Stomach (tissue), 9 donors: Measurements from ENCODE around the gene IL20. TPM values are rescaled to one million over a fixed set of nuclear protein-coding genes. Genes with fewer than 3 reads are reported as not detected.

Source experiments
- DNase-seq, 2 donors: peaks; one replicate each; pipeline versions ENCODE4 v3.0.0 to v3.0.0-alpha.2; 2013 to 2019
- H3K27ac ChIP-seq, 5 donors: fragments of 200-600 bp in 4 of 5; sonication (generic) in 4 of 5; one replicate each; pipeline ENCODE4 v1.5.1; 2013 to 2019; ENCODE audit warnings: mild to moderate bottlenecking in 1 of 5, moderate library complexity in 1 of 5
- H3K27me3 ChIP-seq, 3 donors: fragments of 200-600 bp; sonication (generic); one replicate each; pipeline ENCODE4 v1.5.1; 2017 to 2019; ENCODE audit warnings: mixed run types in 1 of 3
- H3K36me3 ChIP-seq, 4 donors: fragments of 200-600 bp; sonication (generic); 1 replicate in 3 of 4; 2 replicates in 1 of 4; pipeline ENCODE4 v1.5.1; 2016 to 2019
- H3K4me1 ChIP-seq, 4 donors: fragments of 200-600 bp; sonication (generic); one replicate each; pipeline ENCODE4 v1.5.1; 2016 to 2019
- H3K4me3 ChIP-seq, 4 donors: fragments of 200-600 bp; sonication (generic) in 3 of 4; one replicate each; pipeline ENCODE4 v1.5.1; 2016 to 2019; ENCODE audit warnings: mild to moderate bottlenecking in 1 of 4
- H3K9me3 ChIP-seq, 4 donors: fragments of 200-600 bp; sonication (generic); one replicate each; pipeline ENCODE4 v1.5.1; 2016 to 2019
- CTCF ChIP-seq, 7 experiments: fragments of 450-650 bp in 4 of 7; fragments of 200-600 bp in 3 of 7; sonication (generic) in 3 of 7; IDR thresholded peaks; one replicate each; pipeline ENCODE4 v1.5.1; 2016 to 2019; ENCODE audit warnings: antibody characterized with exemption in 7 of 7, control low read depth in 2 of 7, mild to moderate bottlenecking in 1 of 7
- EP300 ChIP-seq: sonication (generic); formaldehyde crosslinking; IDR thresholded peaks from one replicate; pipeline ENCODE4 v1.6.1; 2017; ENCODE audit warnings: antibody characterized with exemption
- POLR2A ChIP-seq, 4 donors: fragments of 450-650 bp; IDR thresholded peaks; one replicate each; pipeline ENCODE4 v1.6.1; 2016; ENCODE audit warnings: antibody characterized with exemption in 4 of 4, control low read depth in 2 of 4, mild to moderate bottlenecking in 1 of 4, moderate library complexity in 1 of 4
- POLR2AphosphoS5 ChIP-seq, 3 donors: sonication (generic); formaldehyde crosslinking; IDR thresholded peaks; one replicate each; pipeline ENCODE4 v1.6.1; 2016; ENCODE audit warnings: antibody characterized with exemption in 3 of 3
- WGBS, 5 donors: extraction: QIAGEN DNeasy Blood & Tissue Kit in 3 of 5; methylation state at CpG; one replicate each; pipeline versions ENCODE4 v1.1.5 to v1.1.7; 2013 to 2018; 5-methylcytosine and 5-hydroxymethylcytosine counted together
- intact Hi-C: fragments of 100-400 bp; cut with DNase I; formaldehyde crosslinking; loops from one replicate; pipeline ENCODE4 v1.15.1; 2023; ENCODE audit warnings: low total_unique reads
- polyA plus RNA-seq, 3 donors: library from polyadenylated mRNA; stranded (reverse); fragments of 200-250 nt; gene quantifications; one replicate each; pipeline ENCODE4 v1.2.3, GENCODE V29; 2013
- total RNA-seq, 5 donors: library from RNA; depleted of rRNA; stranded (reverse); fragments of >200 nt; gene quantifications; one replicate each; pipeline versions ENCODE4 v1.1.0 to v1.2.3, GENCODE V29; 2014 to 2016
- donor health status: healthy with polysubstance abuse.
- donor health status: Bipolar disorder and iron deficiency.
- donor health status: healthy.

Gene IL20
- total and polyA plus RNA-seq, 8 donors: 0.13 TPM; not detected in 7

GRCh38 chr1:206908038-206908437 lies 42.6 kb downstream of the IL20 start:
- Histone ChIP-seq H3K27ac (no peak overlapping the region), H3K4me1 (peaks cover 14 to 37% (median 22%) of the 10 kb centered on the region in 4 donors), H3K9me3 (no peaks in the 10 kb centered on the region), H3K27me3 (peaks cover 0 to 32% (median 10%) of the 10 kb centered on the region in 3 donors), H3K4me3 (no peak overlapping the region), H3K36me3 (no peaks in the 10 kb centered on the region)
- no peak for TF ChIP-seq EP300
- TF ChIP-seq POLR2A (IDR thresholded peaks at IDR 0.05): no peak
- no peak for TF ChIP-seq POLR2AphosphoS5 (IDR thresholded peaks at IDR 0.05)
- no peak for TF ChIP-seq CTCF (IDR thresholded peaks at IDR 0.05)
- no peak for DNase-seq
- 84 to 92% (median 88%) methylated on average over 10 of the region's 10 CpGs for WGBS, 5 donors
- intact Hi-C loops: loop anchor here (10.0 kb wide), 1 partner anchor 173 kb away; no protein-coding TSS in a partner anchor

GRCh38 chr1:206909161-206909882 lies 43.9 kb downstream of the IL20 start:
- DNase-seq: peak; percentile 94 to 96
- Histone ChIP-seq H3K36me3 (no peaks in the 10 kb centered on the region), H3K4me1 (peaks cover 14 to 37% (median 22%) of the 10 kb centered on the region in 4 donors), H3K4me3 (peak overlapping the region; percentile 46 to 63 (median 52)), H3K9me3 (no peaks in the 10 kb centered on the region), H3K27me3 (peaks cover 0 to 39% (median 10%) of the 10 kb centered on the region in 3 donors), H3K27ac (peak overlapping the region; percentile 69 to 86 (median 72))
- intact Hi-C loops: loop anchor here (10.0 kb wide), 1 partner anchor 175 kb away; no protein-coding TSS in a partner anchor
- WGBS, 5 donors: 0 to 3% (median 2%) methylated on average over 23 to 69 of the region's 69 CpGs
- no peak for TF ChIP-seq EP300
- TF ChIP-seq POLR2AphosphoS5 (IDR thresholded peaks at IDR 0.05): peak; percentile 6 to 70 (median 33)
- no peak for TF ChIP-seq POLR2A (IDR thresholded peaks at IDR 0.05)
- peak in 1 of 7 experiments; percentile 8 for TF ChIP-seq CTCF (IDR thresholded peaks at IDR 0.05)

GRCh38 chr1:206909883-206910318 lies 44.5 kb downstream of the IL20 start:
- Histone ChIP-seq H3K27ac (peak overlapping the region; percentile 69 to 86 (median 72)), H3K4me3 (peak overlapping the region; percentile 46 to 63 (median 52)), H3K27me3 (peaks cover 0 to 39% (median 10%) of the 10 kb centered on the region in 3 donors), H3K36me3 (no peaks in the 10 kb centered on the region), H3K4me1 (peaks cover 14 to 37% (median 22%) of the 10 kb centered on the region in 4 donors), H3K9me3 (no peaks in the 10 kb centered on the region)
- TF ChIP-seq POLR2A (IDR thresholded peaks at IDR 0.05): no peak
- no peak for DNase-seq
- intact Hi-C loops: loop anchor here (10.0 kb wide), 2 partner anchors 175 to 275 kb away; partner anchors contain the start of gene DYRK3
- whole genome bisulfite sequencing, 5 donors: 23 to 48% (median 25%) methylated on average over 9 to 14 of the region's 14 CpGs

GRCh38 chr1:206911064-206911663 lies 45.7 kb downstream of the IL20 start:
- peak in 1 of 2 donors; percentile 82 for DNase-seq

More at GRCh38 chr1:206911064-206911663, 45.7 kb downstream of the IL20 start:
- Histone ChIP-seq H3K36me3 (no peaks in the 10 kb centered on the region), H3K27me3 (peaks cover 0 to 39% (median 10%) of the 10 kb centered on the region in 3 donors), H3K4me3 (no peak overlapping the region), H3K9me3 (no peaks in the 10 kb centered on the region), H3K4me1 (peaks cover 14 to 37% (median 22%) of the 10 kb centered on the region in 4 donors), H3K27ac (no peak overlapping the region)
- 0 to 3% (median 0%) methylated on average over 1 of the region's 1 CpG for WGBS, 5 donors
- TF ChIP-seq POLR2A (IDR thresholded peaks at IDR 0.05) (no peak), EP300 (no peak), CTCF (IDR thresholded peaks at IDR 0.05) (peak in 5 of 7 experiments; percentile 82 to 93 (median 91)), POLR2AphosphoS5 (IDR thresholded peaks at IDR 0.05) (peak in 1 of 3 donors; percentile 28)
- intact Hi-C loops: loop anchor here (10.0 kb wide), 1 partner anchor 276 kb away; the partner anchor contains the start of gene DYRK3
